Measurements from ENCODE around the gene SH3GL2. TPM values are rescaled to one million over a fixed set of nuclear protein-coding genes. Genes with fewer than 3 reads are reported as not detected.

Gene SH3GL2
- total and polyA plus RNA-seq, 2 donors (not counting 1 experiment from before 2014, with no cell fraction given): not detected

DNA sequence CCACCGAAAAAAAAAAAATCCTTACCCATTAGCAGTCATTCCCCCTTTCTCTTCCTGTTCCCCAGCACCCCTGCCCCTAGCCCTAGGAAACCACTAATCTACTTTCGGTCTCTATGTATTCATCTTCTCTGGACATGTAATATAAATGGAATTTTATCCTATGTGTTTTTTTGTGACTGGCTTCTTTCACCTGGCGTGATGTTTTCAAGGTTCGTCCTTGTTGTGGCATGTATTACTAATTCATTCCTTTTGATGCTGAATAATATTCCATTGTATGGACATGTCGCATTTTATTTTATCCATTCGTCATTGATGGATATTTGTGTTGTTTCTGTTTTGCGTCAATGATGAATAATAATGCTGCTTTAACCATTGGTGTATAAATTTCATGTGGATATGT lies 42.8 kb upstream of the SH3GL2 start:
- H3K4me2 ChIP-seq (replicated peaks; ENCODE audit: low read depth, low read length, poor library complexity, severe bottlenecking): no peak overlapping the region
- H3K79me2 ChIP-seq (ENCODE audit: control insufficient read depth, insufficient read depth, low read length): no peaks in the 10 kb centered on the region
- H3K4me1 ChIP-seq (ENCODE audit: control insufficient read depth in 2 of 2, insufficient read depth in 2 of 2, low read length in 2 of 2): no peaks in the 10 kb centered on the region
- no peak overlapping the region for H3K27ac ChIP-seq (ENCODE audit: low read length in 2 of 2)
- H3K9ac ChIP-seq (ENCODE audit: low read length): no peak overlapping the region
- H3K4me3 Mint-ChIP-seq: no peak overlapping the region
- H3K4me3 ChIP-seq (ENCODE audit: control extremely low read depth in 1 of 5, extremely low read depth in 1 of 5, insufficient read depth in 1 of 5, low read depth in 2 of 5, low read length in 4 of 5): no peak overlapping the region
- H3K4me1 Mint-ChIP-seq: no peaks in the 10 kb centered on the region
- no peaks in the 10 kb centered on the region for H3K36me3 ChIP-seq (replicated peaks in 1 of 2; ENCODE audit: control extremely low read depth in 1 of 2, control insufficient read depth in 1 of 2, extremely low read depth in 1 of 2, insufficient read depth in 2 of 2, low read length in 1 of 2)
- WGBS (ENCODE audit: insufficient coverage): 92% methylated on average over 2 of the region's 7 CpGs
- no peaks in the 10 kb centered on the region for H4K20me1 ChIP-seq (ENCODE audit: control insufficient read depth, insufficient read depth, low read length, poor library complexity, severe bottlenecking)
- peaks cover 0 to 5% (median 0%) of the 10 kb centered on the region in 3 donors for H3K9me3 ChIP-seq (ENCODE audit: control extremely low read depth in 1 of 3, control insufficient read depth in 2 of 3, insufficient read depth in 1 of 3, low read length in 2 of 3)
- ChIA-PET POLR2A (no interaction called here), CTCF (no interaction called here)
- no peaks in the 10 kb centered on the region for H3K27me3 Mint-ChIP-seq
- peaks cover 2% of the 10 kb centered on the region for H3K9me3 Mint-ChIP-seq (ENCODE audit: insufficient read depth)
- DNase-seq: no peak
- H3K27me3 ChIP-seq (replicated peaks in 1 of 4; ENCODE audit: control extremely low read depth in 1 of 4, control insufficient read depth in 3 of 4, insufficient read depth in 4 of 4, low read length in 3 of 4): no peaks in the 10 kb centered on the region
- ATAC-seq (ENCODE audit: low read depth): no peak
- H3K27ac Mint-ChIP-seq: no peak overlapping the region
- TF ChIP-seq, protein P1, sequence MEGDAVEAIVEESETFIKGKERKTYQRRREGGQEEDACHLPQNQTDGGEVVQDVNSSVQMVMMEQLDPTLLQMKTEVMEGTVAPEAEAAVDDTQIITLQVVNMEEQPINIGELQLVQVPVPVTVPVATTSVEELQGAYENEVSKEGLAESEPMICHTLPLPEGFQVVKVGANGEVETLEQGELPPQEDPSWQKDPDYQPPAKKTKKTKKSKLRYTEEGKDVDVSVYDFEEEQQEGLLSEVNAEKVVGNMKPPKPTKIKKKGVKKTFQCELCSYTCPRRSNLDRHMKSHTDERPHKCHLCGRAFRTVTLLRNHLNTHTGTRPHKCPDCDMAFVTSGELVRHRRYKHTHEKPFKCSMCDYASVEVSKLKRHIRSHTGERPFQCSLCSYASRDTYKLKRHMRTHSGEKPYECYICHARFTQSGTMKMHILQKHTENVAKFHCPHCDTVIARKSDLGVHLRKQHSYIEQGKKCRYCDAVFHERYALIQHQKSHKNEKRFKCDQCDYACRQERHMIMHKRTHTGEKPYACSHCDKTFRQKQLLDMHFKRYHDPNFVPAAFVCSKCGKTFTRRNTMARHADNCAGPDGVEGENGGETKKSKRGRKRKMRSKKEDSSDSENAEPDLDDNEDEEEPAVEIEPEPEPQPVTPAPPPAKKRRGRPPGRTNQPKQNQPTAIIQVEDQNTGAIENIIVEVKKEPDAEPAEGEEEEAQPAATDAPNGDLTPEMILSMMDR (IDR thresholded peaks at IDR 0.05): no peak
- TF ChIP-seq EZH2 (IDR thresholded peaks at IDR 0.05; ENCODE audit: borderline replicate concordance, insufficient read depth, low read depth, low read length, poor library complexity, severe bottlenecking): no peak
- H2AFZ ChIP-seq (ENCODE audit: insufficient read depth, low read depth, low read length, poor library complexity, severe bottlenecking): no peak overlapping the region
- intact Hi-C loops (cut with micrococcal nuclease): no loop called here

DNA sequence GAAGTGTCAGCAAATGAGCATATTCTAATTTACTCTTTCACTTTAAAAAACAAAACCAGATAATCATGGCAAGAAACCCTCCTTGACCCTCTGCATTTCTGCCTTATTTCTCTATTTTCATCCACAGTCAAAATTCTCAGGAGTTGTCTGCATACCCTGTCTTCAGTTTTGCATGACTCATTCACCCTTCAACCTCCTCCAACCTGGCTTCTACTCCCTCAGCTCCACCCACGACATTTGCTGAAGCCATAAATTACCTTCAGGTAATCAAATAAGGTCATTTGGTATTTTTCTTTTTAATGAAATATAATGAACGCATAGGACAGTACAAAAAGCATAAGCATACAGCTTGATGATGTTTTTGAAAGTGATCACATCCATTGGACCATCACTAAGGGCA lies 27.8 kb upstream of the SH3GL2 start:
- Mint-ChIP-seq H3K4me1 (no peaks in the 10 kb centered on the region), H3K27ac (no peak overlapping the region), H3K27me3 (no peaks in the 10 kb centered on the region), H3K4me3 (no peak overlapping the region), H3K9me3 (ENCODE audit: insufficient read depth) (peaks cover 4% of the 10 kb centered on the region)
- Histone ChIP-seq H3K4me1 (ENCODE audit: control insufficient read depth in 2 of 2, insufficient read depth in 2 of 2, low read length in 2 of 2) (no peaks in the 10 kb centered on the region), H4K20me1 (ENCODE audit: control insufficient read depth, insufficient read depth, low read length, poor library complexity, severe bottlenecking) (no peaks in the 10 kb centered on the region), H3K9ac (ENCODE audit: low read length) (no peak overlapping the region), H3K9me3 (ENCODE audit: control extremely low read depth in 1 of 3, control insufficient read depth in 2 of 3, insufficient read depth in 1 of 3, low read length in 2 of 3) (no peaks in the 10 kb centered on the region), H3K27ac (ENCODE audit: low read length in 2 of 2) (no peak overlapping the region), H2AFZ (ENCODE audit: insufficient read depth, low read depth, low read length, poor library complexity, severe bottlenecking) (no peak overlapping the region), H3K36me3 (replicated peaks in 1 of 2; ENCODE audit: control extremely low read depth in 1 of 2, control insufficient read depth in 1 of 2, extremely low read depth in 1 of 2, insufficient read depth in 2 of 2, low read length in 1 of 2) (no peaks in the 10 kb centered on the region), H3K4me3 (ENCODE audit: control extremely low read depth in 1 of 5, extremely low read depth in 1 of 5, insufficient read depth in 1 of 5, low read depth in 2 of 5, low read length in 4 of 5) (no peak overlapping the region), H3K79me2 (ENCODE audit: control insufficient read depth, insufficient read depth, low read length) (no peaks in the 10 kb centered on the region), H3K27me3 (replicated peaks in 1 of 4; ENCODE audit: control extremely low read depth in 1 of 4, control insufficient read depth in 3 of 4, insufficient read depth in 4 of 4, low read length in 3 of 4) (no peaks in the 10 kb centered on the region), H3K4me2 (replicated peaks; ENCODE audit: low read depth, low read length, poor library complexity, severe bottlenecking) (no peak overlapping the region)
- no peak for ATAC-seq (ENCODE audit: low read depth)
- intact Hi-C loops (cut with micrococcal nuclease): no loop called here
- WGBS (ENCODE audit: insufficient coverage): no CpG with 5 or more reads among the region's 2 CpGs
- no peak for DNase-seq
- TF ChIP-seq EZH2 (IDR thresholded peaks at IDR 0.05; ENCODE audit: borderline replicate concordance, insufficient read depth, low read depth, low read length, poor library complexity, severe bottlenecking): no peak
- POLR2A ChIA-PET: no interaction called here
- CTCF ChIA-PET: no interaction called here
